Suprapubic skin (tissue), 4 donors: ENCODE results near the gene WDR7. TPM values are rescaled to one million over a fixed set of nuclear protein-coding genes. Genes with fewer than 3 reads are reported as not detected.

Experiments used
- DNase-seq, 2 donors: peaks; one replicate each; pipeline ENCODE4 v3.0.0-alpha.2; 2019; ENCODE audit warnings: low spot score in 2 of 2
- H3K27ac ChIP-seq: fragments of 200-600 bp; sonication (generic); one replicate; pipeline ENCODE4 v1.5.1; 2019
- H3K27me3 ChIP-seq: fragments of 200-600 bp; sonication (generic); one replicate; pipeline ENCODE4 v1.5.1; 2019
- H3K36me3 ChIP-seq: fragments of 200-600 bp; sonication (generic); one replicate; pipeline ENCODE4 v1.5.1; 2019
- H3K4me1 ChIP-seq: fragments of 200-600 bp; sonication (generic); one replicate; pipeline ENCODE4 v1.5.1; 2019
- H3K4me3 ChIP-seq: fragments of 200-600 bp; sonication (generic); one replicate; pipeline ENCODE4 v1.5.1; 2019; ENCODE audit warnings: mild to moderate bottlenecking
- H3K9me3 ChIP-seq: fragments of 200-600 bp; sonication (generic); one replicate; pipeline ENCODE4 v1.5.1; 2019
- EP300 ChIP-seq: sonication (generic); formaldehyde crosslinking; IDR thresholded peaks from one replicate; pipeline ENCODE4 v1.6.1; 2017; ENCODE audit warnings: antibody characterized with exemption
- POLR2A ChIP-seq, 2 donors: fragments of 450-650 bp; IDR thresholded peaks; one replicate each; pipeline ENCODE4 v1.6.1; 2017; ENCODE audit warnings: antibody characterized with exemption in 2 of 2, mild to moderate bottlenecking in 2 of 2, moderate library complexity in 2 of 2
- POLR2AphosphoS5 ChIP-seq, 3 donors: sonication (generic); formaldehyde crosslinking; IDR thresholded peaks; one replicate each; pipeline ENCODE4 v1.6.1; 2017; ENCODE audit warnings: antibody characterized with exemption in 3 of 3
- WGBS: methylation state at CpG from one replicate; pipeline ENCODE4 v1.1.5; 2018; 5-methylcytosine and 5-hydroxymethylcytosine counted together
- total RNA-seq, 4 donors: library from RNA; depleted of rRNA; stranded (reverse); fragments of >200 nt; gene quantifications; one replicate each; pipeline ENCODE4 v1.1.0, GENCODE V29; 2016
- TF ChIP-seq, protein P1 (sequence below), 2 donors: fragments of 200-600 bp in 1 of 2; fragments of 450-650 bp in 1 of 2; sonication (generic) in 1 of 2; IDR thresholded peaks; one replicate each; pipeline ENCODE4 v1.5.1; 2016 to 2019; ENCODE audit warnings: antibody characterized with exemption in 2 of 2, mild to moderate bottlenecking in 1 of 2, moderate library complexity in 1 of 2

Gene WDR7
- total RNA-seq, 4 donors from 2014 or later: 14.4 to 29.2 (median 20.2) TPM

DNA sequence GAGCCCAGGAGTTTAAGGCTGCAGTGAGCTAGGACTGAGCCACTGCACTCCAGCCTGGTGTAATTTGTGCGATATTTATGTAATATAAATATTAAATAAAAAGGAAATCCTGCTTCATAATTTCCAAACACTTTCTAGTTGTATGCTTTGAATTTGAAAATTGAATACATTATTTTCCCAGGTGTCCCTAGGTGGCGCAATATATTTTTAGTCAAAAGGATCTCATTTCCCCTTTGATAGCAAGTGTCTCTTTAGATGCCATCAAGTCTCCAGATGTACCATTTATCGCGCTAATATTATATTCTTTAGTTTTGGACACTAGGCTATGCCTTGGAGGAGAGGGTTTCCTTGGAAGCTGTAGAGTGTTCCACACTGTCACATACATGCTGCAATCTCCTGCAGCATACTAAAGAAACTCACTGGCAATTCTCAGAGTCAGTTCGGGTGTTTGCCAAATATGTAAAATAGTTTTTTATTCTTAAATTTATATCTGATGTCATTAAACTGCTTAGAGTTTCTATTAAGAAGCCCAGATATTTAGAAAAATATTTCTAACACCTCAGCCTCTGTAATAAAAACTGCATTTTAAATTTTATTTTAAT is 5.6 kb upstream of the WDR7 start:
- no peak for TF ChIP-seq POLR2AphosphoS5 (IDR thresholded peaks at IDR 0.05)
- TF ChIP-seq EP300: no peak
- no peak for TF ChIP-seq POLR2A (IDR thresholded peaks at IDR 0.05)
- TF ChIP-seq, protein P1, sequence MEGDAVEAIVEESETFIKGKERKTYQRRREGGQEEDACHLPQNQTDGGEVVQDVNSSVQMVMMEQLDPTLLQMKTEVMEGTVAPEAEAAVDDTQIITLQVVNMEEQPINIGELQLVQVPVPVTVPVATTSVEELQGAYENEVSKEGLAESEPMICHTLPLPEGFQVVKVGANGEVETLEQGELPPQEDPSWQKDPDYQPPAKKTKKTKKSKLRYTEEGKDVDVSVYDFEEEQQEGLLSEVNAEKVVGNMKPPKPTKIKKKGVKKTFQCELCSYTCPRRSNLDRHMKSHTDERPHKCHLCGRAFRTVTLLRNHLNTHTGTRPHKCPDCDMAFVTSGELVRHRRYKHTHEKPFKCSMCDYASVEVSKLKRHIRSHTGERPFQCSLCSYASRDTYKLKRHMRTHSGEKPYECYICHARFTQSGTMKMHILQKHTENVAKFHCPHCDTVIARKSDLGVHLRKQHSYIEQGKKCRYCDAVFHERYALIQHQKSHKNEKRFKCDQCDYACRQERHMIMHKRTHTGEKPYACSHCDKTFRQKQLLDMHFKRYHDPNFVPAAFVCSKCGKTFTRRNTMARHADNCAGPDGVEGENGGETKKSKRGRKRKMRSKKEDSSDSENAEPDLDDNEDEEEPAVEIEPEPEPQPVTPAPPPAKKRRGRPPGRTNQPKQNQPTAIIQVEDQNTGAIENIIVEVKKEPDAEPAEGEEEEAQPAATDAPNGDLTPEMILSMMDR (IDR thresholded peaks at IDR 0.05): no peak
- no peaks in the 10 kb centered on the region for H3K9me3 ChIP-seq
- no peak overlapping the region for H3K4me3 ChIP-seq
- H3K36me3 ChIP-seq: no peaks in the 10 kb centered on the region
- H3K27ac ChIP-seq: no peak overlapping the region
- no peak for DNase-seq
- no peaks in the 10 kb centered on the region for H3K27me3 ChIP-seq
- WGBS: 59% methylated on average over 5 of the region's 5 CpGs
- H3K4me1 ChIP-seq: peaks cover 2% of the 10 kb centered on the region

DNA sequence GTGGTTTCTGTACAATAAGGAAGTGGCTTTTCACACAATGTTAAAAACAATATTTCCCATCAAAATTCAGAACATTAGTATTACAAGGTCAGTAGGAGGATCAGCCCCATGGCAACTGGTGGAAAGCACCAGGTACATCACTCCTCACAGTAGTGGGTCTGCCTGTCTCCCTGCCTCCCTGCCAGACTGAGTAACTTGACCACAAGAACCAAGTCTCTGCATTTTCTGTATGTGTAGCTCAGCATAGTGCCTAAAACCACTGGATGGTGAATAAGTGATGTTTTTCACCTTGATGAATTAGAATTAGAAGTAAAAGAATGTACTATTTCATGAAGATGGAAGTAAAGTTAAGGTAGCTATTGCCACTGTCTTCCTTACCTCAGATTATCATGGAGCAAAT is 4.1 kb upstream of the WDR7 start:
- Histone ChIP-seq H3K4me3 (no peak overlapping the region), H3K27me3 (no peaks in the 10 kb centered on the region), H3K36me3 (no peaks in the 10 kb centered on the region), H3K27ac (no peak overlapping the region), H3K4me1 (peaks cover 7% of the 10 kb centered on the region), H3K9me3 (no peaks in the 10 kb centered on the region)
- no peak for DNase-seq
- TF ChIP-seq POLR2A (IDR thresholded peaks at IDR 0.05) (no peak), POLR2AphosphoS5 (IDR thresholded peaks at IDR 0.05) (no peak), EP300 (no peak)
- TF ChIP-seq, protein P1 (IDR thresholded peaks at IDR 0.05): no peak

DNA sequence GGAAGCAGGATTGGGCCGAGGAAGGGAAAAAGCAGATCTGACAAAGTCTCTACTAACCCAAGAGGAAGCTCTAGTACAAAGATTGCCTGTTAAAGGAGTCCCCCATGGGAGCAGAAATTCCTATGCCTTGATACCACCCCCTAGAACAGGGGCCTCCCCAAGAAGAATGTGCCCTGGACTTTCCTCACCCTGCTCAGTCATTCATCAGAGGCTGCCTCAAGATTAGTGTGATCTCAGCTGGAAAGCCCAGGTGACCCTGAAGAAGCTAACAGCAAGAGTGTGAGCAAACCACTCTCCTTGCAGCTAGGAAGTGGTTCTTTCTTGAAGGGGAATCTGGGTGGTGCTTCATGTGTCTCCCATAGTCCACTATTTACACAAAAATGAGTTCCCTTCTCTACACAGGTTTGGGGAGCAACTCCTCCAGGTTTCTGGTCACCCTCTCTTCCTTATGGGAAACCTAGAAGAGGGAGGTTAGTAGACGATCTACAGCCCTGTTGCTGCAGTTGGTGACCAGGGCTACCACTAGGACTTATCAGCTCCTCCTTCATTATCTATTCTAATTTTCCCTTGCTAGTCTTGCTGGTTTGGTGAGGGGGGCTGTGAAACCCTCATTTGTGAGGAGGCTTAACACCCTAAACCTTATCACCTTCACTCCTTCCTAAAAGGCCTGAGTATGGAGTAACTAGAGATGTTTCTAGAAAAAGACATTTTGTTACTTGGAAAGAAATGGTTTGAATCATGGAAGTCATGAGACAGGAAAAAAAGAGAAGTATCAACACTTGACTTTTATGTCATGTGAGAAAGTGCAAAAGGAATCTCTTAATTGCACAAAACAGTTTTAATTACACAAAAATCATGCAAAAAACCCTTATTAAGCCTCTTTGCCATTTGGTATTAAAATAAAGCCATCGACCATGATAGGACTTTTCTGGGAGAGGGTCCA is 2.9 kb upstream of the WDR7 start:
- DNase-seq: no peak
- Histone ChIP-seq H3K4me3 (no peak overlapping the region), H3K27me3 (no peaks in the 10 kb centered on the region), H3K36me3 (no peaks in the 10 kb centered on the region), H3K9me3 (no peaks in the 10 kb centered on the region), H3K27ac (no peak overlapping the region), H3K4me1 (peaks cover 18% of the 10 kb centered on the region)
- TF ChIP-seq, protein P1 (IDR thresholded peaks at IDR 0.05): no peak
- TF ChIP-seq POLR2A (IDR thresholded peaks at IDR 0.05) (no peak), POLR2AphosphoS5 (IDR thresholded peaks at IDR 0.05) (no peak), EP300 (no peak)
- WGBS: 75% methylated on average over 3 of the region's 3 CpGs

DNA sequence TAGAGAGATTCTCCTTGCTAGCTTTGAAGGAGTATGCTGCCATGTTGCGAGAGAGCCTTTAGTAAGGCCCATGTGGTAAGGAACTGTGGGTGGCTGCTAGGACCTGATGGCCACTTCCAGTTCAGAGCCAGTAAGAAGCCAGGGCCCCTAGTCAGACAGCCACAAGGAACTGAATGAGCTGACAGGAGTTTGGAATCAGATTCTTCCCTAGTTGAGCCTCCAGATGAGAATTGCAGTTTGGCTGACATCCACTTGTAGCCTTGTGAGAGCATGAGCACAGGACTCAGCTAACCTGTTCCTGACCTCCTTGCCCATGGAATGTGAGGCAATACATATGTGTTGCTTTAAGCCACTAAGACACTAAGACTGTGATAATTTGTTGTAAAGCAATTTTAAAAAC is 1.2 kb upstream of the WDR7 start:
- no peak for DNase-seq
- H3K27ac ChIP-seq: no peak overlapping the region
- peaks cover 18% of the 10 kb centered on the region for H3K4me1 ChIP-seq
- TF ChIP-seq, protein P1 (IDR thresholded peaks at IDR 0.05): no peak
- TF ChIP-seq POLR2A (IDR thresholded peaks at IDR 0.05) (no peak), POLR2AphosphoS5 (IDR thresholded peaks at IDR 0.05) (no peak), EP300 (no peak)
- no peaks in the 10 kb centered on the region for H3K27me3 ChIP-seq
- H3K36me3 ChIP-seq: no peaks in the 10 kb centered on the region
- H3K4me3 ChIP-seq: no peak overlapping the region
- no peaks in the 10 kb centered on the region for H3K9me3 ChIP-seq
- 94% methylated on average over 1 of the region's 1 CpG for WGBS

DNA sequence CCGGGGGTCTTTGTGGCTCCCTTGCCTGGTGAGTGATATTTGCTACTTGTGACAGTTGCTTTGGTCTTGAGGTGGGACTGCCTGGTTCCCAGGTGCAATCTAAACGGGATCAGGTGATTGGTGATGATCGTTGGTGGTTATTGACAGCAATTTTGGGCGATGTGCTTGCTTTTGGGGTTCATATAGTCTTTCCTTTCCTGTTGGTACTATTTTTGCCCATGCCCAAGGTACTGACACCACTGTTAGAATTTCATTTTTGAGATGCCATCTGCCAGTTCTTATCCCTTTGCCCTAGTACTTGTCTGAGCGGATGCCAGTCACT is 573 bp downstream of the WDR7 start:
- no peaks in the 10 kb centered on the region for H3K27me3 ChIP-seq
- peaks cover 16% of the 10 kb centered on the region for H3K4me1 ChIP-seq
- WGBS: 7% methylated on average over 4 of the region's 5 CpGs
- no peak for DNase-seq
- H3K36me3 ChIP-seq: no peaks in the 10 kb centered on the region
- peak overlapping the region; percentile 86 for H3K4me3 ChIP-seq
- H3K27ac ChIP-seq: peak overlapping the region; percentile 82
- TF ChIP-seq POLR2A (IDR thresholded peaks at IDR 0.05): no peak
- no peak for TF ChIP-seq POLR2AphosphoS5 (IDR thresholded peaks at IDR 0.05)
- no peak for TF ChIP-seq EP300
- TF ChIP-seq, protein P1 (IDR thresholded peaks at IDR 0.05): no peak
- no peaks in the 10 kb centered on the region for H3K9me3 ChIP-seq
